GM18907 (cell line): ENCODE data around the gene BBS9.

Source experiments
- ATAC-seq: cut with Tn5 transposase; IDR thresholded peaks from one replicate; pipeline ENCODE4 v1.9.1; 2021; ENCODE audit warnings: mild to moderate bottlenecking, moderate library complexity; ENCODE audit not compliant: unreplicated experiment

Gene BBS9

DNA sequence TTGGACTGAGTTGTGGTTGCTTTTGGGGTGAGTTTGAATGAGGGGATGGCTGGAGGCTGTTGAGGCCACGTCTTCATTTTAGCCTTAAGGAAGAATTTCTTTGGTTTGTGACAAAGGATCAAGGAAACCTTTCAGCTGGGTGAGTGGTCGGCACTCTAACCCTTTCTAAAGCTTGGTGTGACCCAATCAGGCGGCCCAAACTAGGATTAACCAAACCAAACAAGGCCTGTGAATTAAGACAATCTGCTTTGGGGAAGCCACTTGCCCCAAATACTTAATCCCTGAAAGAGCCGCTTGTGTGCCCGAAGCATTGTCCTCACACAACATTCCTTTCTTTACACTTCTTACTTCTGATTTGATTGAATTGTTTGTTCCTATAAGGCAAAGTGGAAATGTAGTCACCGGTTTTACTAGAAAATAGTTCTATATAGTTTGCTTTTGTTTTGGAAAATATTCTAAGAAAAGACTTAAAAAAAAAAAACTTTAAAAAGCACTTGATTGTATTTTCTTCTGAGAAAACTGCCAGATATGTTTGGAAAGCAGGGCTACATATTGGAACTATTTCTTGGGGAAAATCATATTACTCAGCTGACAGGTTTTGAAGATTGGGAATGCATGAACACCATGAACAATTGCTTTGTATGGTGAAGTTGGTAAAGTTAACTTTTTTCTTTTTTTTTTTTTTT, 503.6 kb downstream of the BBS9 start:
- no peak for ATAC-seq

DNA sequence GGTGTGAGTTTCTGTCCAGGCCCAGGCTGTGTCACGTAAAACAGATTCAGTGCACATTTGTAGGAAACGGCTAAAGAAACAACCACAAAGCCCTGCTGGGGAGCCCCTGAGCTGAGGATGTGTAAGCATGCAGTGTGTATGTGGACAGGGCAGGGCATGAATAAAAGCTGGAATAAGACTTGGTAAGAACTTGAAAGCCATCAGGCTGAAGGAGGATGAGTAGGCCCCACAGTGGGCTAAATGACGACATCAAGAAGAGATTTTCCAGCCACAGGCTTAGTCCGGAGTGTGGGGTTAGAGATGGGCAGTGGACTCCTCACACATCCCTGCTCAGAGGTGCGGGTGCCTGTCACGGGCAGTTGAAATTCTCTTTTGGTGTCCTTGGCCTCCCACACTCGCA, 505.2 kb downstream of the BBS9 start:
- ATAC-seq, result no peak

DNA sequence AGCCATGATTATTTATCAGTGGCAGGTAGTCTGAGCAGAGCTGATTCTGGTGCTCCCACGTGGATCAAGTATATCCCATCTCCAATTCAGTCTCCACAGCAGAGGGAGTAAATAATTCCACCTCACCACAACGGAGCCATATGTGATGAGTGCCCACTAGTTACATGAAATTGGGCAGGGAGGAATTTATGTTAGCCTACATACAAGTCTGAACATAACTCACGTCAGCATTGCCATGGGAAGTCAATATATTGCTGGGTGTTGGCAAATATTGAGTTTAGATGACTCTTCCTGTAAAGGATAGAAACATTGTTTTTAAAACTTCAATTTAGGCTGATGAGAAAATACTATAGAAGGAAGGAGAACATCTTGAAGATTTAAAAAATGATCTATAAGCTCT, 507.0 kb downstream of the BBS9 start:
- no peak for ATAC-seq

DNA sequence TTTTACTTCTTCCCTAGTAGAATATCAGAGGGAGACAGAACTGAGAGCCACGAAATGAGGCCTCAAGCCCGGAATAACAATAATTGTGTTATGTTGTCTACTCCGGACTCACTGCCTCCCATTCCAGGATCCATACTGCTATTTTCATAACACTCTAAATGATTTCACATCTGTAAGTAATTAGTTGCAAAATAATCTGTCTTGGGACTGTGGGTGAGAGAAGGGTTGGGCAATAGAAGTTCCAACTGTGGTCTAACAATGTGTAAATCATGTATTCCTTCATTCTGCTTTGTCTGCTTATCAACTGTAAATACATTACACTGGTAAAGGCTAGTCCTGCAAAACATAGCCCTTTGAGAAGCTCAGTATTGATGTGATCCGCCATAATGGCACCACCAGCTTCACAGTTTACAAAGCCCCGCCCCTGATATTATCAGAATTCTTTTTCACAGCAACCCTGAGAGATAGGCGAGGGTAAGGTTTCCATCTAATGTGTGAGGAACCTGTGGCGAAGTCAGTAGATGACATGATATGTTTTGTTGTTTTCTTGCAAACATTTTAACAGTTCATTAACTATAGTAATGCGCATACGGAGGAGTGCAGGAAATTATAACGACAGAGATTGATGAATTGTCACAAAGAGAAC, 510.3 kb downstream of the BBS9 start:
- ATAC-seq, result no peak

DNA sequence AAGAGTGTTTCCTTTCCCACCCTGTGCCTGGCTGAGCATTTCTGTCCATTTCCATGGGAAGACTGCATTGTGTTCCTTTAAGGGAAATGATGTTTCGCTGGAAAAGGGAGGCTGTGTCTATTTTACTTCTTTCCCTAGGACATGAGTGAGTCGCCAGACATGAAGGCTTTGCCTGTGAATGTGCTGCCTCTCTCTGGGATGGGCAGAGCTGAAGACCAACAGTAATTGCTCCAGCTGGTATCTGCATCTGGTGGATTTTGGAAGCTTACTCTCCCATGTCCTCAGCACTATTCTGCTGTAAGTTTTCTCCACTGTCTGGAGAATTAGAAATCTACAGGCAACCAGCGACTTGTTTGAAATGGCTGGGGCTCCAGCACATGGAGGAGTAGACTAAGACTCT, 511.4 kb downstream of the BBS9 start:
- no peak for ATAC-seq

DNA sequence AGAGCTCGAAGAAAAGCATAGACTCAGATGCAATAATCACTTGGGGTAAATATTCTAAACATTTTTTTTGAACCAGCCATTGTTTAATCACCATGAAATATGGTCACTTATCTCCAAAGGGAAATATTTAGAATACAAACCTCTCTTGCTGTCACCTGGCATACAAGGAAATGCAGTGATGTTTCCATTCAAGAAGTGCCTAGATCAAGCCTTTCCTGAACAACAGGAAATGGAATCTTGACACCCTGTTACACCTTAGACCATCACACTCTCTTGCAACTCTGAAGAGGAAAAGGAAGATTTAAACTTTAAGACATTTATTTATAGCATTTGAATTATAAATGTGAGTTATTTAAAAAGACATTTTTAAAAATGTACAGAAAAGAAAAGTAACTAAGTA, 512.9 kb downstream of the BBS9 start:
- no peak for ATAC-seq

DNA sequence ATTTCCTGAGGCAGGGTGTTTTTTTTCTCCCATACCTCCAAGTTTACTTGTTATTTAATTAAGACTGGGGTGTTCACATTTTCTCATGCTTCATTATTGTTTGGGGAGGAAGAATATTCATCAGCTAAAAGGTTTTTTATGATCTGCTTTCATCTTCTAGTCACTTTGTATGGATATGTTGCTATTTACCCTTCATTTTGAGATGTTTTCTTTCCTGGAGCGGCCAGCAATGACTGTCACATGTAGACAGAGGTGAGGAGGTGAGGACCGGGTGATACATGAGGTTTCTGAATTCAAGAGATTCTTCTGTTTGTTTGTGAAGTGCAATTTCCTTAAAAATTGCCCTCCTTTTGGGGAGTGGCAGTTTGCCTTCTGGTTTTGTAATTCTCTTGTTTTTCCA, 514.2 kb downstream of the BBS9 start:
- ATAC-seq, result no peak

DNA sequence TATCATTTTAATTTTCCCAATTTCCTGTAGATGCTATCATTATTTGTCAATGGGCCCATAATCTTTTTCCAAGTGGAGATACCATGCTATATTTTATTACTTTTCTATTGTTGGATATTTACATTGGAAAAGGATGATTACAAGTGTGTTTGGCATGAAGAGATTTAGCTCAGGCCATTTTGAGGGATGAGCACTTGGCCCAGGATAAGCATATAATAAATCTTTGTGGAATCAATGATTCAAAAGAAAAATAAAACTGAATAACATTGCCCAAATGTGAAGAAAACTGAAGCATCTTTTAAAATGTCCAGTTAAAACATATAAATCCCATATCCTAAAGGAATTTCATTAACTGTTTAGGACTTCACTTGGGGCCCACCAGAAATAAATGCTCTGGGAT, 515.1 kb downstream of the BBS9 start:
- ATAC-seq, result no peak

DNA sequence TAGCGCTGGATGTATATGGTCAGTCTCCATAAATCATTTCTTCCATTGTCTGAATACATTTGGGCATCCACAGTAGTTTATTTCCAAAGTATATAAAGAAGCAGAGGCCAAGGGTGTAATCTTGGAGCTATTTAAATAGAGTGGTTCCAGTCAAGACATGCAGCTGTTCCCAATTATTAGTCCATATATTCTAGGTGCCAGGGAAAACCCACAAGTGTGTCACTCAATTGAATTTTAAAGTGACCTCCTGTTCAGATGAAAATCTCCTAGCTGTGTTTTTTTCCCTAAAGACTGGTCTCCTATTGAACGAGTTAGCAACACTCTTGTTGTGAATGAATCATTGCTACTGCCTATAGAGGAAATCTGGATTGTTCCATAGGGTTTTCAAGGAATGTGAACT, 515.7 kb downstream of the BBS9 start:
- no peak for ATAC-seq

DNA sequence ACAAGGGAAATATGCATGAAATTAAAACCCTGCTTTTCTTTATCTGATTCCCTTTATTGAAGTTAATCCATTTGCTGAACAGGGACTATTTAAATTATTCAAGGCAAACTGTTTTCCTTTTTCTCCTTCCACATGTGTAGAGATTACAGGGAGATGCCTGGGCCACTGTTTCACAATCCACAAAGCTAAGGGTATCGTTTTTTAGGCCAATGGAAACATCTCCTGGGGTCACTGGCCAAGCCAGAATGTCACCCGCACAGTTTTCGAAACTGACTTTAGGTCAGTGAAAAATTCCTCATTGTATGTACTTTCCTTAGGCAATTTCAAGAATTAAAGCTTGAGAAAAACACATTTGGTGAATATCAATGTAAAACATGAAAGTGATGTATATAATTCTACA, 516.8 kb downstream of the BBS9 start:
- ATAC-seq, result no peak

DNA sequence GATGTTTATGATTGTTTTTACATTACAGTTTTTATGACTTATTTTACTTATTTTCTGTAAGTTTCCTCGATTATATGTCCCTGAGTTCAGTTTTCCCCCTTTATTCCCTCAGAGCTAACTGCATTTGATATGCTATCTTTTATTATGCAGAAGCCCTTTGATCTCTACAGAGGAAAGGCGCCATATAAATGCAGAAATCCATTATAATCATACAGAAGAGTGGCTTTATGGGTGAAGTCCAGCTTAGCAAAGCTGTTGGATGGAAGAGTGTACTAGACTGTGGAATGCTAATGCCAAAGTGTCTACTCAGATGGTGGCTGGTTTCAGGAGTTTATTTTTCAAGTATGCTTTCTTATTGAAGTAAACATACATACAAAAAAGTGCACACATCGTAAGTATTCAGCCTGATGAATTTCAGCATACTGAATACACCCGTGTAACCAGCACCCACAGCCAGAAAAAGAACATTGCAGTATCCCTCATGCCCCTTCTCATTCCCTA, 517.6 kb downstream of the BBS9 start:
- no peak for ATAC-seq

DNA sequence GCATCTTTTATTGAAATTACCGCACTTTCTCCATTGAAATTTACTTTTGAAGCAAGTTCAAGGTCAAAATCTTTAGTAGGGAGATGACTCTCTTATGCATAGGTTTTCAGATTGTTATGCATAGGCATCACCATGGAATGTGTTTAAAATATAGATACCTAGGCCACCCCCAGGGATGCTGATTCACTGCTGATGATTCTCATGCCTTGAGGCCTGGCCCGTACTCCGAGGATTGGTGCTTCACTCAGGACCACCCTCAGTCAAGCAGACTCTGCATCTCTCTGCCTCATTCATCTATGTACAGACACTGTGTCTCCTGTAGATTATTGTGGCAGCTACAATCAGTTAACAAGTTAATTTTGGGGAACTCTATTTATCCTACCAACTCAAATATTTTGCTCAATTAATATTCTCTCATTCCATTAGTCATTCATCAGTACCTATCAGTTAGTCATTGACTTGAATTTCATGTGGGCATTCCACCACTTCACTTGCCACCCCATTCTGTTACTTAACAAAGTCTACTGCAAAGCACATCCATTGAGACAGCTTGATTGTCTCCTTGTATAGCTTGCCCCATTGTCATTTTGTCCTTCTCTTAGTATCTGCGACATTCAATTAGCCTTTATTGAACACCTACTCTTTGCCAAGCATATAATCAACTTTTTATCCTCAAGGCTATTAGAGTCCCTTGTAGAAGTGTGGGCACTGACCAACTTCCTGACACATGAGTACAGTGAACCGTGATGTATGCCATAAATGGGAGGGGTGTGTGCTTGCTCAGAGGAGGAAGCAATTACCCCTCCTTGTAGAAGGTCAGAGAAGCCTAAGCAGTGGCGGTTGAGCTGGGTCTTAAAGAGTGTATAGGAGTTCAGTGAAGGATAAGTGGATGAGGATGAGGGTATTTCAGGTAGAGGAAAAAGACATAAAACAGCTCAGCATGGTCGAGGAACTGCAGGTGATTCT, 520.4 kb downstream of the BBS9 start:
- no peak for ATAC-seq

DNA sequence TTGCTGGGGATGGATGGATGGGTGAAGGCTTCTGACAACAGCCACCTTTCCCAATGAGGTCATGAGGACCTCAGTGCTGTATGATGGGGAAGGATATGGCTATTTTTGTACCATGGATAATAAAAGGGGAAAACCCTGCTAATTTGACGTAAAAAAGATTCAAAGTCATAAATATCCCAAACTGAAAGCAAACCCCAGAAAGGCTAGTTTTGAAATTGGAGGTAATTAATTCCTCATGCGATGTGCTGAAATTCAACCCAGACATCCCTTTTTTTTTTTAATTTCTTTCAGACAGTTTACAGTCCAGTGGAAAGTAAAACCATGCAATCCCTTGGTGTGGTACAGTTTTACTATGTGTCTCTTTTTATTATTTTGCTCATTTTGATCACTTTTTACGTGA, 521.5 kb downstream of the BBS9 start:
- ATAC-seq, result no peak

DNA sequence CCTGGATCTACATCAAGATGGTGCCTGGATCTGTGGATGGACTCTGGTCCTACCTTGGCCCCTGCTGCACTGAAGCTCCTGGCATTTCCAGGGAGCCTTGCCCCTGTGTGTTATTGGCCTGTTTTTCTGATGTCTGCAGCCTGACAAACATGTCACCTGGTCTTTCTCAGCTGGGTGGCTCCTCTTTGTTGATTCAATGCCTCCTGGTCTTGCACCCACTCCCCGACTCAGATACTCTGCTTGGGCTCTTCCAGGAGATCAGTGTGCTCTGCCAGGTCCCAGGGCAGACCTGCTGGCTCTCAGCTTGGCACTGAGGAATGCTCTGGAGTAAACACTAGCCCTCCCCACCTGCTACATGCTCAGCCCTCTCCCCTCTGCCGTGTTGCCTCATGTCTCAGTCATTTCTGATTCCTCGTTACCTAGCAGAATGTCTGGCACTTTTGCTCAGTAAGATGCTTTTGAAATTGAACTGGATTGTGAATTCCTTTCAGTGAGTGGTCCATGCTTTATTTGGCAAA, 522.7 kb downstream of the BBS9 start:
- no peak for ATAC-seq

DNA sequence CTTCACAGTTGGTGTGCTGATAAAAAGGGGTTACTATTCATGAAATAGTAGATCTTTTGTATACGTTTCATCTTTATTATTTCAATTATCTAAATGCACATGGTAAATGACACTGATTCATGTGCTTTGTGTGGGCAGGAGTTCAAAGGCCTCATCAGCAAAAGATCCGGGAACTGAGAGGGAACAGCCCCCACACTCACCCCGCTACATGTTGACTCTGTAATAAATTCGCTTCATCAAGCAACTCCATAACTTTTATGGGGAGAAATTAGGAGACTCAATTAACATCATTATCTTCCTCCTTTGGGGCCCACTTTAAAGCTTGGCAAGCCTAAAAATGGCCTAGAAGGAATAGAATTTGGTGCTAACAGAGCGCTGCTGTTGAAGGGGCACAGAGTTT, 525.3 kb downstream of the BBS9 start:
- ATAC-seq, result no peak
